HEK293 (cell line): ENCODE data around the gene GARRE1.

Experiments used
- GLIS2 ChIP-seq: fragments of 450-650 bp; formaldehyde crosslinking; IDR thresholded peaks from 2 replicates; pipeline ENCODE4 v1.5.1; 2016; ENCODE audit warnings: missing biosample characterization, missing genetic modification characterization
- HIC1 ChIP-seq: fragments of 450-650 bp; formaldehyde crosslinking; IDR thresholded peaks from 2 replicates; pipeline ENCODE4 v1.5.1; 2016; ENCODE audit warnings: missing biosample characterization, missing genetic modification characterization
- HOXA7 ChIP-seq: sonication (generic); formaldehyde crosslinking; IDR thresholded peaks from 2 replicates; pipeline ENCODE4 v1.8.1; 2022; ENCODE audit warnings: missing genetic modification reagents, borderline replicate concordance
- KLF1 ChIP-seq: fragments of 450-650 bp; formaldehyde crosslinking; IDR thresholded peaks from 2 replicates; pipeline ENCODE4 v1.5.1; 2016; ENCODE audit warnings: missing biosample characterization, missing genetic modification characterization
- KLF10 ChIP-seq: fragments of 450-650 bp; IDR thresholded peaks from 2 replicates; pipeline ENCODE4 v1.5.1; 2018; ENCODE audit warnings: missing biosample characterization, mild to moderate bottlenecking, missing genetic modification characterization
- KLF8 ChIP-seq: fragments of 450-650 bp; formaldehyde crosslinking; IDR thresholded peaks from 2 replicates; pipeline ENCODE4 v1.5.1; 2016; ENCODE audit warnings: missing biosample characterization, missing genetic modification characterization
- OVOL3 ChIP-seq: fragments of 450-650 bp; formaldehyde crosslinking; IDR thresholded peaks from 2 replicates; pipeline ENCODE4 v1.5.1; 2016; ENCODE audit warnings: missing biosample characterization, missing genetic modification characterization
- TRIM28 ChIP-seq: IDR thresholded peaks from 2 replicates; pipeline ENCODE4 v1.6.1; 2011; ENCODE audit warnings: low read length, control low read depth, borderline replicate concordance
- YY1 ChIP-seq: fragments of 450-650 bp; formaldehyde crosslinking; IDR thresholded peaks from 2 replicates; pipeline ENCODE4 v1.5.1; 2018; ENCODE audit warnings: missing biosample characterization, missing genetic modification characterization
- ZFP37 ChIP-seq: fragments of 450-650 bp; formaldehyde crosslinking; IDR thresholded peaks from 2 replicates; pipeline ENCODE4 v1.5.1; 2016; ENCODE audit warnings: missing biosample characterization, missing genetic modification characterization
- ZNF132 ChIP-seq: fragments of 450-650 bp; formaldehyde crosslinking; IDR thresholded peaks from 2 replicates; pipeline ENCODE4 v1.5.1; 2017; ENCODE audit warnings: missing biosample characterization, missing genetic modification characterization, borderline replicate concordance
- ZNF133 ChIP-seq: fragments of 450-650 bp; formaldehyde crosslinking; IDR thresholded peaks from 2 replicates; pipeline ENCODE4 v1.5.1; 2016; ENCODE audit warnings: missing biosample characterization, missing genetic modification characterization
- ZNF155 ChIP-seq: fragments of 450-650 bp; formaldehyde crosslinking; IDR thresholded peaks from 2 replicates; pipeline ENCODE4 v1.5.1; 2016; ENCODE audit warnings: missing biosample characterization, missing genetic modification characterization
- ZNF157 ChIP-seq: fragments of 450-650 bp; formaldehyde crosslinking; IDR thresholded peaks from 2 replicates; pipeline ENCODE4 v1.5.1; 2016; ENCODE audit warnings: missing biosample characterization, missing genetic modification characterization
- ZNF239 ChIP-seq: fragments of 450-650 bp; formaldehyde crosslinking; IDR thresholded peaks from 2 replicates; pipeline ENCODE4 v1.5.1; 2016; ENCODE audit warnings: missing biosample characterization, missing genetic modification characterization
- ZNF510 ChIP-seq: fragments of 450-650 bp; formaldehyde crosslinking; IDR thresholded peaks from 2 replicates; pipeline ENCODE4 v1.5.1; 2018; ENCODE audit warnings: mild to moderate bottlenecking, missing genetic modification characterization, missing biosample characterization; ENCODE audit not compliant: insufficient replicate concordance
- ZNF544 ChIP-seq: fragments of 450-650 bp; formaldehyde crosslinking; IDR thresholded peaks from 2 replicates; pipeline ENCODE4 v1.5.0; 2017; ENCODE audit warnings: missing biosample characterization, missing genetic modification characterization
- ZNF548 ChIP-seq: fragments of 450-650 bp; formaldehyde crosslinking; IDR thresholded peaks from 2 replicates; pipeline ENCODE4 v1.5.1; 2016; ENCODE audit warnings: missing biosample characterization, missing genetic modification characterization
- ZNF555 ChIP-seq: fragments of 450-650 bp; formaldehyde crosslinking; conservative IDR thresholded peaks from 2 replicates; pipeline ENCODE4 v1.5.1; 2017; ENCODE audit warnings: missing biosample characterization, mild to moderate bottlenecking, missing genetic modification characterization, inconsistent platforms
- ZNF561 ChIP-seq: fragments of 450-650 bp; IDR thresholded peaks from 2 replicates; pipeline ENCODE4 v1.5.1; 2018; ENCODE audit warnings: missing biosample characterization, missing genetic modification characterization, borderline replicate concordance
- ZNF580 ChIP-seq: fragments of 450-650 bp; formaldehyde crosslinking; IDR thresholded peaks from 2 replicates; pipeline ENCODE4 v1.5.1; 2016; ENCODE audit warnings: missing biosample characterization, missing genetic modification characterization
- ZNF660 ChIP-seq: fragments of 450-650 bp; IDR thresholded peaks from 2 replicates; pipeline ENCODE4 v1.5.1; 2018; ENCODE audit warnings: missing biosample characterization, mild to moderate bottlenecking, missing genetic modification characterization
- ZNF701 ChIP-seq: fragments of 450-650 bp; formaldehyde crosslinking; IDR thresholded peaks from 2 replicates; pipeline ENCODE4 v1.5.1; 2016; ENCODE audit warnings: missing biosample characterization, missing genetic modification characterization
- ZSCAN16 ChIP-seq: fragments of 450-650 bp; formaldehyde crosslinking; IDR thresholded peaks from 2 replicates; pipeline ENCODE4 v1.5.1; 2016; ENCODE audit warnings: missing biosample characterization, missing genetic modification characterization
- ZSCAN18 ChIP-seq: fragments of 450-650 bp; formaldehyde crosslinking; IDR thresholded peaks from 2 replicates; pipeline ENCODE4 v1.5.1; 2016; ENCODE audit warnings: missing biosample characterization, missing genetic modification characterization
- ZSCAN30 ChIP-seq: fragments of 450-650 bp; IDR thresholded peaks from 2 replicates; pipeline ENCODE4 v1.5.1; 2018; ENCODE audit warnings: missing biosample characterization, mild to moderate bottlenecking, missing genetic modification characterization, moderate library complexity
- TF ChIP-seq, protein P1 (sequence below): fragments of 450-650 bp; formaldehyde crosslinking; conservative IDR thresholded peaks from 2 replicates; pipeline ENCODE4 v1.5.1; 2016; ENCODE audit warnings: low read depth, missing biosample characterization, missing genetic modification characterization
- TF ChIP-seq, protein P2 (sequence below): fragments of 450-650 bp; formaldehyde crosslinking; IDR thresholded peaks from 2 replicates; pipeline ENCODE4 v1.5.1; 2016; ENCODE audit warnings: missing biosample characterization, missing genetic modification characterization
- TF ChIP-seq, protein P3 (sequence below): fragments of 450-650 bp; formaldehyde crosslinking; IDR thresholded peaks from 2 replicates; pipeline ENCODE4 v1.5.1; 2016; ENCODE audit warnings: missing biosample characterization, missing genetic modification characterization, borderline replicate concordance

The GARRE1 gene

GRCh38 chr19:34217952-34218817, 36.2 kb upstream of the GARRE1 start (continued):
- TF ChIP-seq, protein P1, sequence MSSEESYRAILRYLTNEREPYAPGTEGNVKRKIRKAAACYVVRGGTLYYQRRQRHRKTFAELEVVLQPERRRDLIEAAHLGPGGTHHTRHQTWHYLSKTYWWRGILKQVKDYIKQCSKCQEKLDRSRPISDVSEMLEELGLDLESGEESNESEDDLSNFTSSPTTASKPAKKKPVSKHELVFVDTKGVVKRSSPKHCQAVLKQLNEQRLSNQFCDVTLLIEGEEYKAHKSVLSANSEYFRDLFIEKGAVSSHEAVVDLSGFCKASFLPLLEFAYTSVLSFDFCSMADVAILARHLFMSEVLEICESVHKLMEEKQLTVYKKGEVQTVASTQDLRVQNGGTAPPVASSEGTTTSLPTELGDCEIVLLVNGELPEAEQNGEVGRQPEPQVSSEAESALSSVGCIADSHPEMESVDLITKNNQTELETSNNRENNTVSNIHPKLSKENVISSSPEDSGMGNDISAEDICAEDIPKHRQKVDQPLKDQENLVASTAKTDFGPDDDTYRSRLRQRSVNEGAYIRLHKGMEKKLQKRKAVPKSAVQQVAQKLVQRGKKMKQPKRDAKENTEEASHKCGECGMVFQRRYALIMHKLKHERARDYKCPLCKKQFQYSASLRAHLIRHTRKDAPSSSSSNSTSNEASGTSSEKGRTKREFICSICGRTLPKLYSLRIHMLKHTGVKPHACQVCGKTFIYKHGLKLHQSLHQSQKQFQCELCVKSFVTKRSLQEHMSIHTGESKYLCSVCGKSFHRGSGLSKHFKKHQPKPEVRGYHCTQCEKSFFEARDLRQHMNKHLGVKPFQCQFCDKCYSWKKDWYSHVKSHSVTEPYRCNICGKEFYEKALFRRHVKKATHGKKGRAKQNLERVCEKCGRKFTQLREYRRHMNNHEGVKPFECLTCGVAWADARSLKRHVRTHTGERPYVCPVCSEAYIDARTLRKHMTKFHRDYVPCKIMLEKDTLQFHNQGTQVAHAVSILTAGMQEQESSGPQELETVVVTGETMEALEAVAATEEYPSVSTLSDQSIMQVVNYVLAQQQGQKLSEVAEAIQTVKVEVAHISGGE, result no peak
- TF ChIP-seq ZNF157 (tag by site-specific recombination) (no peak), OVOL3 (tag by site-specific recombination) (peak; percentile 92; the same call in 1 of the 2 replicates), TRIM28 (peak; percentile 74; the same call in 1 of the 2 replicates), ZNF510 (tag by site-specific recombination) (no peak), ZNF155 (tag by site-specific recombination) (no peak), ZFP37 (tag by site-specific recombination) (0 out of 2 replicates have a peak, but pooled peaks have one; percentile 51), ZNF133 (tag by site-specific recombination) (no peak), ZNF548 (tag by site-specific recombination) (no peak), YY1 (tag by site-specific recombination) (no peak), ZSCAN18 (tag by site-specific recombination) (peak; percentile 26; the same call in 1 of the 2 replicates), HOXA7 (CRISPR knock-in tag) (no peak), ZNF132 (tag by site-specific recombination) (no peak), ZNF544 (no peak), KLF1 (tag by site-specific recombination) (peak; percentile 91; the same call in 1 of the 2 replicates), ZNF701 (no peak), ZNF561 (tag by site-specific recombination) (peak; percentile 98), KLF10 (tag by site-specific recombination) (peak; percentile 94), GLIS2 (tag by site-specific recombination) (peak; percentile 76), ZNF580 (tag by site-specific recombination) (peak; percentile 99), ZNF239 (no peak; the same call in 1 of the 2 replicates), ZSCAN16 (tag by site-specific recombination) (peak; percentile 85; the same call in 1 of the 2 replicates), HIC1 (tag by site-specific recombination) (peak; percentile 98), ZNF660 (tag by site-specific recombination) (peak; percentile 99), ZSCAN30 (tag by site-specific recombination) (peak; percentile 98), KLF8 (peak; percentile 96), ZNF555 (tag by site-specific recombination) (no peak)
- TF ChIP-seq, protein P2, sequence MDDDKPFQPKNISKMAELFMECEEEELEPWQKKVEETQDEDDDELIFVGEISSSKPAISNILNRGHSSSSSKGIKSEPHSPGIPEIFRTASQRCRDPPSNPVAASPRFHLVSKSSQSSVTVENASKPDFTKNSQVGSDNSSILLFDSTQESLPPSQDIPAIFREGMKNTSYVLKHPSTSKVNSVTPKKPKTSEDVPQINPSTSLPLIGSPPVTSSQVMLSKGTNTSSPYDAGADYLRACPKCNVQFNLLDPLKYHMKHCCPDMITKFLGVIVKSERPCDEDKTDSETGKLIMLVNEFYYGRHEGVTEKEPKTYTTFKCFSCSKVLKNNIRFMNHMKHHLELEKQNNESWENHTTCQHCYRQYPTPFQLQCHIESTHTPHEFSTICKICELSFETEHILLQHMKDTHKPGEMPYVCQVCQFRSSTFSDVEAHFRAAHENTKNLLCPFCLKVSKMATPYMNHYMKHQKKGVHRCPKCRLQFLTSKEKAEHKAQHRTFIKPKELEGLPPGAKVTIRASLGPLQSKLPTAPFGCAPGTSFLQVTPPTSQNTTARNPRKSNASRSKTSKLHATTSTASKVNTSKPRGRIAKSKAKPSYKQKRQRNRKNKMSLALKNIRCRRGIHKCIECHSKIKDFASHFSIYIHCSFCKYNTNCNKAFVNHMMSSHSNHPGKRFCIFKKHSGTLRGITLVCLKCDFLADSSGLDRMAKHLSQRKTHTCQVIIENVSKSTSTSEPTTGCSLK (tag by site-specific recombination), result no peak
- TF ChIP-seq, protein P3, sequence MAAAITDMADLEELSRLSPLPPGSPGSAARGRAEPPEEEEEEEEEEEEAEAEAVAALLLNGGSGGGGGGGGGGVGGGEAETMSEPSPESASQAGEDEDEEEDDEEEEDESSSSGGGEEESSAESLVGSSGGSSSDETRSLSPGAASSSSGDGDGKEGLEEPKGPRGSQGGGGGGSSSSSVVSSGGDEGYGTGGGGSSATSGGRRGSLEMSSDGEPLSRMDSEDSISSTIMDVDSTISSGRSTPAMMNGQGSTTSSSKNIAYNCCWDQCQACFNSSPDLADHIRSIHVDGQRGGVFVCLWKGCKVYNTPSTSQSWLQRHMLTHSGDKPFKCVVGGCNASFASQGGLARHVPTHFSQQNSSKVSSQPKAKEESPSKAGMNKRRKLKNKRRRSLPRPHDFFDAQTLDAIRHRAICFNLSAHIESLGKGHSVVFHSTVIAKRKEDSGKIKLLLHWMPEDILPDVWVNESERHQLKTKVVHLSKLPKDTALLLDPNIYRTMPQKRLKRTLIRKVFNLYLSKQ (tag by site-specific recombination), result no peak
